HG03460 (cell line): ENCODE measurements around the gene KHDC4.

Experiments
- ATAC-seq: cut with Tn5 transposase; IDR thresholded peaks from one replicate; pipeline ENCODE4 v1.9.1; 2021; ENCODE audit not compliant: unreplicated experiment

Gene KHDC4

DNA sequence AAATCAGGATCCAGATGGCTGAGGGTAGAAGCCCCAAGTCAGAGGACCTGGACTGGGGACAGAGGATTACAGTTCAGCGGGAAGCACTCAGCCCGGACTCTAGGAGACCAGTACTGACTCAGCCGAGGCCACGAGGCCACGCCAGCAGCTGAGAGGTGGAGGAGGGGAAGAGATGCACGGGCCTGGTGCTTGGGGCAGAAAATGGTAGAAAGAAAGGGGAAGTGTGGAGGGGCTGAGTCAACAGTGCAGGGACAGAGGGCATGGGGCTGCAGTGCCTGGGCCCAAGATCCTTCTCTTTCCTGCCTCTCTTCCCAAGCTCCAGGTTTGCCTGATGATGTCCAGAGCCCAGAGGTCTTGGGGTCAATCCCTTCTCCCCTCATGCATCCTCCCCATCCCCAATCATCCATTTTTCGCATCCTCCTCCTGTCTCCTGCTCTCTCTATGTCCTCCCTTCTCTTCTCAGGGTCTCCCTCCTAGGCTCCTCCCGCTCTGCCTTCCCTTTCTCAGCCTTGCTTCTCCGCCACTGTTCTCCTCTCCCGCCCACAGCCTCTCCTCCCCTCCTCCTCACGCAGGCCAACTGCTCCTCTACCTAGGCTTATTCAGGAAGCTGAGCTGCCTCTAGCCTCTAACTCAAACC, 36.4 kb upstream of the KHDC4 start:
- peak; percentile 66 for ATAC-seq

DNA sequence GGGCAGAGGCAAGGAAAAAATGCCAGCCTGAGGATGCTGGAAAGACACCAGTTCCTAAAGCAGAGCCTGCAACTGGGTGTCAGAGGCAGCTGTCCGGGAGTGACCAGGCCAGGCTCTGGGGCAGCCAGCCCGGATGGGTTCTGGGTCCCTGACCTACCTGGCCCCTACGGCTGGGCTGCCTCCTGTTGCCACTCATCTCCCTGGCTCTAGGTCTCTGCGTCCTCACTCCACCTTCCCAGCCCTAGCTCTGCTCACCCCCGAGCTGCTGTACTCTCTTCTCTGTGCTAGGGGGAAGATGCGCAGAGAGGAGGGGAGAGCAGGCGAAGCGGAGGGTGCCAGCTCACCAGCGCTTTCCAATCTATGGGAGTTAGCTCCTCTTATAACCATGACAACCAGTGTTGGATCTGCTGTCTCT, 35.2 kb upstream of the KHDC4 start:
- ATAC-seq, result no peak

- ATAC-seq, result no peak
Measured at GRCh38 chr1:155968670-155969069, 34.5 kb upstream of the KHDC4 start.

- ATAC-seq, result no peak
Measured at GRCh38 chr1:155968051-155968400, 33.8 kb upstream of the KHDC4 start.

GRCh38 chr1:155967341-155968050, 33.3 kb upstream of the KHDC4 start:
- ATAC-seq, result no peak

GRCh38 chr1:155966750-155967149, 32.5 kb upstream of the KHDC4 start:
- no peak for ATAC-seq

DNA sequence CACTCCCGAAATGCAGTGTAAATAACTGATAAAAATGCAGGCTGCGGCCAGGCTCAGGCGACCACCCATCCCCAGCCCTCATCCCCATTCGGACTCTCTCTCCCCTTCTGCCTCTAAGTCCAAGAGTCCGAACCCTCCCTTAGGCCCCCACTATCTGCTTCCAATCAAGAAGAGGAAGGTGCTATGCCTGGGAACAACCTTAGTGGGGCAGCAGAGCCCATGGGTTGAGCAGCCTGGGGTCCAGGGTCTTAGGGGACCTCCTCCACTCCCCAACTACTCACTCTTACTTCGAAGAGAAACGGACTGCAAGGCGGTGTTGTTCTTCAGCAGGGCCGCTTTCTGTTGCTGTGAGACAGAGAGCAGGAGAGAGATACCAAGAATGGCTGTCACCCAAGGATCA, 31.9 kb upstream of the KHDC4 start:
- ATAC-seq, result no peak

- ATAC-seq, result no peak
Measured at GRCh38 chr1:155964193-155964592, 30.0 kb upstream of the KHDC4 start.

DNA sequence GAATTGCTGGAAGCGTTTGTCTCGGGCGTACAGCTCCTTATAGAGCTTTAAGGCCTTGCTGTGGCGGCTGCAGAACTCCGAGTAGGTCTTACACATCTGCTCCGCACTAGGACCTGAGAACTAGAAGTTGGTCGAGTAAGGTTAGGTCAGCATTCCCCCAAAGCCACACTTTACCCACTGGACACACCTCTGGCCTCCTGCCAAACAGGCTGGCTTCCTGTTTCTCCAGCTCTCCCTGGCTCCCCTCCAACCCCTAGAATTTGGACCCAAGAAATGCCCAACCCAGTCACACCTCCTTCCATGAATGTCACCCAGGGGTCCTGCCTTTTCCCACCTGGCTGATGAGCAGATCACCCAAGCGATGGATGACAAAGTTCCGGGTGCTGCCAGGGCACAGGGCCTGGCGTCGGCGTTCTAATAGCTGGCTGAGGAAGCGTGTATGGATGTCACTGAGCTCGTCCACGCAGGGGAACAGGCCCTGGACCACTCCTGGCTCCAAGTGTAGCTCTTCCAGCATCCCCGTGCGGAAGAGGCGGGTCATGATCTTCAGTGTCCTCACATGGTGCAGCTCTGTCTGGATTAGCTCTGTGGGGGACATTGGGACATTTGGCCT, 28.5 kb upstream of the KHDC4 start:
- no peak for ATAC-seq

- no peak for ATAC-seq
Measured at GRCh38 chr1:155961937-155962336, 27.7 kb upstream of the KHDC4 start.

DNA sequence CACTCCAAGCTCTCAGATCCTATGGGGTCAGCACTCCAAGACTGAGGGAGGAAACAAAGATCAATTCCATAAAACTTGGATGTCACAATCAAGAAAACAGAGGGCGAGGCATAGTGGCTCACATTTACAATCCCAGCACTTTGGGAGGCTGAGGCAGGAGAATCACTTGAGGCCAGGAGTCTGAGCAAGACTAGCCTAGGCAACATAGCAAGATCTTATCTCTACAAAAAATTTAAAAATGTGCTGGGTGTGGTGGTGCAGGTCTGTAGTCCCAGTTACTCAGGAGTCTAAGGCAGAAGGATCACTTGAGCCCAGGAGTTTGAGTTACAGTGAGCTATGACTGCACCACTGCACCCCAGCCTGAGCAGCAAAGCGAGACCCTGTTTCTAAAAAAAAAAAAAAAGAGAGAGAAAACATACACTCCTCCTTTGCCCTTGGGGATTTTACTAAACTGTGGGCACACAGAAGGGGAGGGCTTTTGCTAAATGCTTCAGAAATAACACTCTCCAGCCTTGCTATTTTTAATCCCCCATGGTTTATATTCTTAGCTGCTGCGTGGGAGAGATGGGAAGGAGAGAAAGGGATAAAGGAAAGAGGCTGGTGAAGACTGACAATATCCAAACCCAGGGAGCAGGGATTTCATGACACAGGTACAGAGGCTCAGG, 26.0 kb upstream of the KHDC4 start:
- no peak for ATAC-seq

GRCh38 chr1:155957411-155957915, 23.2 kb upstream of the KHDC4 start:
- ATAC-seq, result no peak

DNA sequence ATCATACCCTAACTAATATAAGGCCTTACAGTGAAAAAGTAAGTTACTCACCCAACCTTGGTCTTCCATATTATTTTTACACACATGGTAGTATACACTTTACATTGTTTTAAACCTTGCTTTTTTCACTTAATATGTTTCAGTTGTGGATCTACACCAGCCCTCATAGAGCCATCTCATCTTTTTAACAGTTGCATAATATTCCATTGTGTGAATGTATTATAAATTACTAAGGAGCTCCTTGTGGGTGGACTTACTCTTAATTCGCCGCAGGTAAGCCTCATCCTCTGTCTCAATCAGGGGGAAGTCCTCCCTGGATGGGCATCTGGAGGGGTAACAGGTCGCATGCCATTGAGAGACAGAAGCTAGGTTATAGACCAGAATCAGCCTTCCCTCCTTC, 20.4 kb upstream of the KHDC4 start:
- ATAC-seq, result no peak

- ATAC-seq, result no peak
Measured at GRCh38 chr1:155952505-155952890, 18.3 kb upstream of the KHDC4 start.

- no peak for ATAC-seq
Measured at GRCh38 chr1:155951753-155952504, 17.7 kb upstream of the KHDC4 start.

DNA sequence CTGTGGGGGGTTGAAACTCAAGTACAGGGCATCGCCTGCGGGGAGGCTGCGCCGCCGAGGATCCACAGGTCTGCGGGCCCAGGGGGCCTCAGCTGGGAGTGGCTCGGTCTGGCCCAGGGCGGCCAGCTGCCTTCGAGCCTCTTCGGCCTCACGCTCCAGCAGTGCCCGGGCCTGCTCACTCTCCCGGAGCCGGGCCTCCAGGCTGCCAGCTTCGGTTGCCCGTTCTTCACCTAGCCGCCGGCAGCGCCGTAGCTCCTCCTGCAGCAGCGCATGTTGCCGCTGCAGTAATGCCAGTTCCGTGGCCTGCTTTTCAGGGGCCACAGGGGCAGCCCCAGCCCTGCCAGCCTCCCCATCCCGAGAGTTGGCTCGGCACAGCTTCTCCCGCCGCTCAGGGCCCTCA, 16.6 kb upstream of the KHDC4 start:
- no peak for ATAC-seq

DNA sequence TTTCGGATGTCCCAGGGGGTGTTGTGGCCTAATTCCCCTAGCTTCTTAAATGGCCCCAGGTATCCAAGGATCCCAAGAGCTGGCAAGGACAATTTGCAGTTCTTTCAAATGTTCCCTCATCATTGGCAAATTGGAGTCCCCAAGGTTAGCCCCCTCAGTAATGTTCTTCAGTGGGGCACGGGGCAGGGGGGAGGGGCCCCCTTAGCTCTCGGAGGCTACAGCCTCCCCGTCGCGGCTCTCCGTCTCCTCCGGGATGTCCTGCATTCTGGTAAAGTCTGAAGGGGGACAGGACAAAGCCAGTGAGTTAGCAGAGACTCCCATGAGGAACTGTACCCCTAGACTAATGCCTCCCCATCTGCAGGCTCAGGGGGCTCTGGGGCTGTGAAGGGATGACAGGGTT, 13.5 kb upstream of the KHDC4 start:
- ATAC-seq, result no peak

DNA sequence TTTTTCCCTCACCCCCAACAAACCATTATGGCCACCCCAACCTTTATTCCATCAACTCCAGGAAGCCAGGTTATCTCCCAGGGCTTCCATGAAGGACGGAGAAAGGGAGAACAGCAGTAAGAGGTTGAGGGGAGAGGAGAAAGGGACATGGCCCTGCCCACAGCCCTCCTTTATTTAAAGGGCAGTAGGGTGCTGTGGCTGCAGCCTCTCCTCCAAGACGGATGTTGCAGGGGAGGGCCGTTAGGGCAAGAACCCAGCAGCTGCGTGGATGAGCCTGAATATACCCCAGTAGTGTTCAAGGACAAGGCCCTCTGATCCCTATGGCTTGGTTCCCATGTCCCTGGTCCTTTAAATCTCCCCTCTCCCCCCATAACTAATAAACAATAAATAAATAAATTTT, 13.1 kb upstream of the KHDC4 start:
- ATAC-seq, result no peak

DNA sequence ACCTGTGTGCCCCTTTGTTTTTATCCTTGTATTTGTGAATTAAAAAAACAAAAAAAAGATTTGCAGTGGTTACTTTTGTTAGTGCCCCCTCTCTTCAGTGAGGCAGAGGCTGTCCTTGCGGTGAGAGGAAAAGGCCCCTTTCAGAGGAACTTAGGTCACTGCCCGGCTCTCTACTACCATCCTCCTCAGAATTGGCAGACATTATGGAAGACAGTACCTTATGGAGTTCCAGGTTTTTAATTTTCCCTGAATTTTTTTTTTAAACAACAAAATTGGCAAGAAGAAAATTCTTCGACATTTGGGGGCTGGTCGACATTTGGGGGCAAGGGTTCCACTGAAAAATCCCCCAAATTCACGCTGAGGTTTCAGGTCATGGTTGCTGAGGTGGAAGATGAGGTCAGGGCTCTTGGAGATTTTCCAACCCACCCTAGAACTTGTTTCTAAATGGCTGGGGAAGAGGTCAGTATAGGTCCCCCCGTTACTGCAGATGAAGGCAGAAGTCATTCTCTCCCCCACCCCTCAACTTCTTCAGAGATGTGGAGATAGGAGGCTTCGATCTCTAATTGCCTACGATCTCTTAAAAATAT, 12.5 kb upstream of the KHDC4 start:
- ATAC-seq, result peak; percentile 5

DNA sequence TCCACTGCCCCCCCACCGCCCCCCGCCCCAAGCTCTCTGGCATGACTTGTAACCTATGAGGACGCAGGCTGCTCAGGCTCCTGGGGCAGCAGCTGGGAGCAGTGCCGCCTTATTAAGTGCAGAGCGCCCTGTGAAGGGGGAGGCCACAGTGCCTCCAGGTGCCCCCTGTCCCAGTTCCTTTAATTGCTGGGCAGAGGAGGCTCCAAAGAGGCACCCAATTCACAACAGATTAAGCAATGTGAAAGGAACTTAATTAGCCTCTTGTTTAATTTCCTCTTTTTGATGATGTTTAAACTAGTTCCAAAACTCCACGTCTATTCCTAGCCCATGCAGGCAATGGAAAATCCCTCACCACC, 10.2 kb upstream of the KHDC4 start:
- ATAC-seq, result no peak

GRCh38 chr1:155942578-155943141, 8.4 kb upstream of the KHDC4 start:
- ATAC-seq, result no peak
